ENCODE data around the gene PRDX5.

Gene PRDX5

DNA sequence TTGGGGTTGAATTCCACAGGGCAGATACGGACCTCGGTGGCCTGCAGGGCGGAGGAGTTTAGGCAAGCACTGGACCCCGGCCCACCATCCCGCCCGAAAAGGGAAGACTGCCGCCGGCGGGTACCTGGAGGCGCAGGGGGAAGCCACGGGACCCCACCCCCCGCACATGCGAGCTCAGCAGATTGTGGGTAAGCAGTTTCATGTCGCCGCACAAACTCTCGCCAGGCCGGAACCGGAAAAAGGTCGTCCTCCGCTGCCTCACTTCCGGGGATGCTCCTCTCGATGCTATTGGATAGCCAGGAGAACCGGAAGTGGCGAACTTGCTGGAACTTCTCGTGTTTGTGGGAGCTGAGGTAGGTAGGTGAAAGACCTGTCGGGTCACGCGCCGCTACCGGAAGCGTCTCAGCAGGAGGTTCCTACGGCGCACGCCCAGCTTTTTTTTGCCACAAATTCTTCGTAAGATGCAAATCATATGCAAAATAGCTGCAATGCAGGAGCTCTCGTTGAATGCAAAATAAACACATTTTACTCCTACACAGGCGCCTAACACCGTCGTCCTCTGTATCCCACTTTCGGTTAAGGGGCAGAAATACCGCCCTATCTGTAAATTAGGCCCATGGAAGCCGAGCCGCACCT lies 478 bp upstream of the PRDX5 start, which contains the start of gene TRMT112:
TSS of gene TRMT112 (minus strand) at position 235 of the 636 bp plus-strand sequence. CDS start at position 202, 33 bp downstream.
- peak; percentile 95 for DNase-seq
- Histone ChIP-seq H3K27ac (peak within 1 kb of the TSS; percentile 94), H3K9me3 (ENCODE audit: severe bottlenecking) (no peaks in the 10 kb centered on the region), H3K36me3 (peaks cover 14% of the 10 kb centered on the region), H3K4me3 (ENCODE audit: low read depth, low read length) (peak within 1 kb of the TSS; percentile 85), H3K27me3 (ENCODE audit: insufficient read depth, low read depth, severe bottlenecking) (no peaks in the 10 kb centered on the region)
- TF ChIP-seq, protein P1, sequence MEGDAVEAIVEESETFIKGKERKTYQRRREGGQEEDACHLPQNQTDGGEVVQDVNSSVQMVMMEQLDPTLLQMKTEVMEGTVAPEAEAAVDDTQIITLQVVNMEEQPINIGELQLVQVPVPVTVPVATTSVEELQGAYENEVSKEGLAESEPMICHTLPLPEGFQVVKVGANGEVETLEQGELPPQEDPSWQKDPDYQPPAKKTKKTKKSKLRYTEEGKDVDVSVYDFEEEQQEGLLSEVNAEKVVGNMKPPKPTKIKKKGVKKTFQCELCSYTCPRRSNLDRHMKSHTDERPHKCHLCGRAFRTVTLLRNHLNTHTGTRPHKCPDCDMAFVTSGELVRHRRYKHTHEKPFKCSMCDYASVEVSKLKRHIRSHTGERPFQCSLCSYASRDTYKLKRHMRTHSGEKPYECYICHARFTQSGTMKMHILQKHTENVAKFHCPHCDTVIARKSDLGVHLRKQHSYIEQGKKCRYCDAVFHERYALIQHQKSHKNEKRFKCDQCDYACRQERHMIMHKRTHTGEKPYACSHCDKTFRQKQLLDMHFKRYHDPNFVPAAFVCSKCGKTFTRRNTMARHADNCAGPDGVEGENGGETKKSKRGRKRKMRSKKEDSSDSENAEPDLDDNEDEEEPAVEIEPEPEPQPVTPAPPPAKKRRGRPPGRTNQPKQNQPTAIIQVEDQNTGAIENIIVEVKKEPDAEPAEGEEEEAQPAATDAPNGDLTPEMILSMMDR (IDR thresholded peaks at IDR 0.05; ENCODE audit: low read depth, low read length), result no peak

DNA sequence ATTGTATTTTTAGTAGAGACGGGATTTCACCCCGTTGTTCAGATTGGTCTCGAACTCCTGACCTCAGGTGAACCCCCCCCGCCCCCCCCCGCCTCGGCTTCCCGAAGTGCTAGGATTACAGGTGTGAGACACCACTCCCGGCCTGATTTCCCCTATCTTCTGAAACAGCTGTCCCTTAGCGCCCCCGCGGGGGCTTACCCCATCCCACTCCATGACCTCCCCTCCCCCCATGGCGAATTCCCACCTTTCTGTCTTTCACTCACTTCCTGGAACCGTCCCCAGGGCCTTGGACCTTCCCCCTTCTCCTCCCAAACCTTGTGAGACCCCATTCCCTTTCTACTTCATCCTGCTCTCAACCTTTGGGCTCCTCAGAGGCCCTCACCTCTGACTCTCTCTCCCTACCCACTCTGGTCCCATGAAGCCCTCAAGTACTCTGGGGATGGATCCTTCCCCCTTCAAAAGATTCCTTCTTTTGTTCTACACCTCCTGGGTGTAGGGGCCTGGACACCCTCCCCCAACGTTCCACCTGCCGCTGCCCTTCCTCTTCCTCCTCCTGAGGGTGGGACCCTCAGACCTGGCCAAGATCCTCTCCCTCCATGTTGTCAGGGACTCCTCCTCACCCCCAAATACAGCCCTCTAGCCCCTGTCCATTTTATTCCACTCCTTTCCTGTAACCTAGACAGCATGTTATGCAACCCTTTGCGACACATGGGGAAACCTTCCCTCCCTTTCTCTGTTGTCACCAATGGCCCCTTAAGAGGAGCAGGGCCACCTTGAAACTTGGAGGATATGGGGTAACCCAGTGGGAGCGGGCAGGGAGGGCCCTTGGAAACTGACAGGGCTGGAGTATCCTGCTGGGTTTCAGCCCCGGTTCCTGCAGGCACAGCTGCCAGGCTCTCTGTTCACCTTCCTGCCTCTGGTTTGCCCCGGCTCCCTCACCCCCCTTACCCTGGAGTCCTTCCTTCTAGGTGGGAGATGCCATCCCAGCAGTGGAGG lies 1.1 kb downstream of the PRDX5 start:
- H3K27ac ChIP-seq, result peak overlapping the region; percentile 94
- H3K27me3 ChIP-seq (ENCODE audit: insufficient read depth, low read depth, severe bottlenecking), result no peaks in the 10 kb centered on the region
- peak; percentile 49 for DNase-seq
- peak overlapping the region; percentile 85 for H3K4me3 ChIP-seq (ENCODE audit: low read depth, low read length)
- TF ChIP-seq, protein P1 (IDR thresholded peaks at IDR 0.05; ENCODE audit: low read depth, low read length), result no peak
- peaks cover 14% of the 10 kb centered on the region for H3K36me3 ChIP-seq
- H3K9me3 ChIP-seq (ENCODE audit: severe bottlenecking), result no peaks in the 10 kb centered on the region

DNA sequence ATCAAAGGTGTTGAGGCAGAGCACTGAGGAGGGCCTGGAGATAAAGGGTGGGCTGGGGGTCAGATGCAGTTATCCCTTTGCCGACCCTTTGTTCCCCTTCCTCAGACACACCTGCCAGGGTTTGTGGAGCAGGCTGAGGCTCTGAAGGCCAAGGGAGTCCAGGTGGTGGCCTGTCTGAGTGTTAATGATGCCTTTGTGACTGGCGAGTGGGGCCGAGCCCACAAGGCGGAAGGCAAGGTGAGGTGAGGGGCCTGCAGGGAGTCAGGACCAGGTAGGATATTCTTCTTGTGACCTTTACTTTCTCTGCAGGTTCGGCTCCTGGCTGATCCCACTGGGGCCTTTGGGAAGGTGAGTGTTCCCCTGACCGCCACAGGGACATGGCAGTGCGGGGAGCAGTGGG lies 2.6 kb downstream of the PRDX5 start:
- DNase-seq, result no peak
- Histone ChIP-seq H3K27me3 (ENCODE audit: insufficient read depth, low read depth, severe bottlenecking) (no peaks in the 10 kb centered on the region), H3K9me3 (ENCODE audit: severe bottlenecking) (no peaks in the 10 kb centered on the region), H3K36me3 (peaks cover 1% of the 10 kb centered on the region; the same call in 1 of the 2 replicates), H3K27ac (no peak overlapping the region), H3K4me3 (ENCODE audit: low read depth, low read length) (no peak overlapping the region)
- TF ChIP-seq, protein P1 (IDR thresholded peaks at IDR 0.05; ENCODE audit: low read depth, low read length), result no peak

DNA sequence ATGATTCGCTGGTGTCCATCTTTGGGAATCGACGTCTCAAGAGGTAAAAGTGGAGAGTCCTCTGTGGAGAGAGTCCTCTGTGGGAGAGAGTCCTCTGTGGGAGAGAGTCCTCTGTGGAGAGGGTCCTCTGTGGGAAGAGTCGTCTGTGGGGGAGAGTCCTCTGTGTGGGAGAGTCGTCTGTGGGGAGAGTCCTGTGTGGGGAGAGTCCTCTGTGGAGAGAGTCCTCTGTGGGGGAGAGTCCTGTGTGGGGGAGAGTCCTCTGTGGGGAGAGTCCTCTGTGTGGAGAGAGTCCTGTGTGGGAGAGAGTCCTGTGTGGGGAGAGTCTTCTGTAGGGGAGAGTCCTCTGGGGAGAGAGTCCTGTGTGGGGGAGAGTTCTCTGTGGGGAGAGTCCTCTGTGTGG lies 3.1 kb downstream of the PRDX5 start:
- Histone ChIP-seq H3K27me3 (ENCODE audit: insufficient read depth, low read depth, severe bottlenecking) (no peaks in the 10 kb centered on the region), H3K27ac (no peak overlapping the region), H3K36me3 (no peaks in the 10 kb centered on the region), H3K9me3 (ENCODE audit: severe bottlenecking) (no peaks in the 10 kb centered on the region), H3K4me3 (ENCODE audit: low read depth, low read length) (no peak overlapping the region)
- no peak for DNase-seq
- TF ChIP-seq, protein P1 (IDR thresholded peaks at IDR 0.05; ENCODE audit: low read depth, low read length), result no peak

DNA sequence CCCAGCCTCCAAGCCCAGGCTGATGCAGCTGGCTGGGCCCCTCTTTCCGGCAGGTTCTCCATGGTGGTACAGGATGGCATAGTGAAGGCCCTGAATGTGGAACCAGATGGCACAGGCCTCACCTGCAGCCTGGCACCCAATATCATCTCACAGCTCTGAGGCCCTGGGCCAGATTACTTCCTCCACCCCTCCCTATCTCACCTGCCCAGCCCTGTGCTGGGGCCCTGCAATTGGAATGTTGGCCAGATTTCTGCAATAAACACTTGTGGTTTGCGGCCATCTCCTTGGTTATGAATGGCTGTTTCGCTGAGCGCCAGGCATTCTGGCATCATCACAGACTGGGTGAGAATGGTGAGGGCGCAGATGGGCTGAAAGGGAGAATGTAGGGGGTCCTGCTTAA lies 3.6 kb downstream of the PRDX5 start:
- Histone ChIP-seq H3K27me3 (ENCODE audit: insufficient read depth, low read depth, severe bottlenecking) (no peaks in the 10 kb centered on the region), H3K27ac (no peak overlapping the region), H3K4me3 (ENCODE audit: low read depth, low read length) (no peak overlapping the region), H3K36me3 (no peaks in the 10 kb centered on the region), H3K9me3 (ENCODE audit: severe bottlenecking) (no peaks in the 10 kb centered on the region)
- TF ChIP-seq, protein P1 (IDR thresholded peaks at IDR 0.05; ENCODE audit: low read depth, low read length), result no peak
- no peak for DNase-seq
